Gastrocnemius medialis (tissue), 4 donors: Measurements from ENCODE around the gene APEH. TPM values are rescaled to one million over a fixed set of nuclear protein-coding genes. Genes with fewer than 3 reads are reported as not detected.

Experiments used
- ATAC-seq, 2 donors: fragments of 150-250 bp; one replicate each; pipeline ENCODE4 v1.9.1; 2016
- DNase-seq, 2 donors: peaks; one replicate each; pipeline ENCODE4 v3.0.0-alpha.2; 2019
- H3K27ac ChIP-seq, 4 donors: fragments of 200-600 bp; sonication (generic); 1 replicate in 1 of 4; 2 replicates in 3 of 4; pipeline ENCODE4 v1.5.1; 2016 to 2018; ENCODE audit warnings: mild to moderate bottlenecking in 2 of 4, moderate library complexity in 1 of 4
- H3K27me3 ChIP-seq, 3 donors: fragments of 200-600 bp; sonication (generic) in 2 of 3; 1 replicate in 1 of 3; 2 replicates in 2 of 3; pipeline versions ENCODE4 v1.5.1 to v1.6.0; 2016 to 2019; ENCODE audit warnings: mild to moderate bottlenecking in 1 of 3, moderate library complexity in 1 of 3
- H3K36me3 ChIP-seq, 2 donors: fragments of 200-600 bp; sonication (generic) in 1 of 2; one replicate each; pipeline ENCODE4 v1.5.1; 2017 to 2018
- H3K4me1 ChIP-seq, 2 donors: fragments of 200-600 bp; sonication (generic) in 1 of 2; one replicate each; pipeline ENCODE4 v1.5.1; 2016 to 2017; ENCODE audit warnings: mild to moderate bottlenecking in 2 of 2
- H3K4me3 ChIP-seq, 4 donors: fragments of 200-600 bp; sonication (generic) in 3 of 4; 1 replicate in 1 of 4; 2 replicates in 3 of 4; pipeline ENCODE4 v1.5.1; 2016 to 2019; ENCODE audit warnings: mild to moderate bottlenecking in 2 of 4
- H3K9me3 ChIP-seq, 3 donors: fragments of 200-600 bp; sonication (generic) in 2 of 3; 1 replicate in 1 of 3; 2 replicates in 2 of 3; pipeline ENCODE4 v1.5.1; 2016 to 2019
- CTCF ChIP-seq, 5 experiments: fragments of 450-650 bp in 3 of 5; fragments of 200-600 bp in 2 of 5; sonication (generic) in 2 of 5; IDR thresholded peaks in 4 of 5; conservative IDR thresholded peaks in 1 of 5; 1 replicate in 4 of 5; 2 replicates in 1 of 5; pipeline ENCODE4 v1.5.1; 2016 to 2019; ENCODE audit warnings: antibody characterized with exemption in 5 of 5, mild to moderate bottlenecking in 3 of 5, moderate library complexity in 3 of 5
- POLR2A ChIP-seq, 2 donors: fragments of 450-650 bp; IDR thresholded peaks; one replicate each; pipeline ENCODE4 v1.6.1; 2017; ENCODE audit warnings: antibody characterized with exemption in 2 of 2, mild to moderate bottlenecking in 2 of 2, moderate library complexity in 2 of 2
- in situ Hi-C, 4 donors: fragments of 200-750 bp; cut with MboI; loops; one replicate each; pipeline versions ENCODE4 v1.15.0 to v1.8.0; 2017; ENCODE audit warnings: low sequenced_read_pairs in 4 of 4
- intact Hi-C: fragments of 100-400 bp; cut with DNase I; formaldehyde crosslinking; loops from one replicate; pipeline ENCODE4 v1.15.1; 2023; ENCODE audit warnings: low total_unique reads
- total RNA-seq, 4 donors: library from RNA; depleted of rRNA; stranded (reverse); fragments of >200 nt; gene quantifications; one replicate each; pipeline versions ENCODE4 v1.1.0 to v1.2.3, GENCODE V29; 2016

Gene APEH
- total RNA-seq, 4 donors from 2014 or later = 103 to 140 (median 108) TPM

- Histone ChIP-seq H3K27me3 (no peaks in the 10 kb centered on the region), H3K36me3 (peaks cover 0 to 39% of the 10 kb centered on the region in 2 donors), H3K27ac (peak overlapping the region; percentile 88 to 100 (median 96)), H3K4me3 (peak overlapping the region; percentile 79 to 99 (median 92)), H3K4me1 (peaks cover 27 to 41% of the 10 kb centered on the region in 2 donors), H3K9me3 (no peaks in the 10 kb centered on the region)
- no peak for TF ChIP-seq POLR2A (IDR thresholded peaks at IDR 0.05)
- TF ChIP-seq CTCF (IDR thresholded peaks at IDR 0.05 in 4 of 5, conservative IDR thresholded peaks at IDR 0.05 in 1 of 5) = no peak
- in situ Hi-C loops = no loop called here
- ATAC-seq (no peak), DNase-seq (no peak)
- intact Hi-C loops = loop anchor here (2.0 kb wide), 1 partner anchor 80 kb away; the partner anchor contains the start of gene INKA1
These were observed 48.7 kb downstream of the APEH start for GRCh38 chr3:49722896-49723295.

GRCh38 chr3:49723296-49723627 is 49.1 kb downstream of the APEH start:
- Histone ChIP-seq H3K4me1 (peaks cover 27 to 41% of the 10 kb centered on the region in 2 donors), H3K36me3 (peaks cover 0 to 41% of the 10 kb centered on the region in 2 donors), H3K9me3 (no peaks in the 10 kb centered on the region), H3K27ac (peak overlapping the region; percentile 88 to 100 (median 96)), H3K27me3 (no peaks in the 10 kb centered on the region), H3K4me3 (peak overlapping the region; percentile 79 to 99 (median 92))
- ATAC-seq (peak; percentile 47 to 57), DNase-seq (peak; percentile 64 to 81)
- TF ChIP-seq POLR2A (IDR thresholded peaks at IDR 0.05) (no peak), CTCF (IDR thresholded peaks at IDR 0.05 in 4 of 5, conservative IDR thresholded peaks at IDR 0.05 in 1 of 5) (no peak)
- in situ Hi-C loops (no loop called here), intact Hi-C loops (loop anchor here (2.0 kb wide), 1 partner anchor 80 kb away; the partner anchor contains the start of gene INKA1)

- H3K36me3 ChIP-seq = peaks cover 0 to 41% of the 10 kb centered on the region in 2 donors
- intact Hi-C loops = loop anchor here (1.0 to 2.0 kb wide), 3 partner anchors 51 to 79 kb away; partner anchors contain the start of genes INKA1 and IP6K1
- peak; percentile 96 to 98 for DNase-seq
These were observed 49.7 kb downstream of the APEH start, which contains the start of gene GMPPB for GRCh38 chr3:49723628-49724551. Gene GMPPB (minus strand): TSS chr3:49723951. CDS start chr3:49723726, 225 bp downstream.

GRCh38 chr3:49724586-49724985 is 50.4 kb downstream of the APEH start:
- H3K27me3 ChIP-seq = no peaks in the 10 kb centered on the region
- TF ChIP-seq POLR2A (IDR thresholded peaks at IDR 0.05) (no peak), CTCF (IDR thresholded peaks at IDR 0.05 in 4 of 5, conservative IDR thresholded peaks at IDR 0.05 in 1 of 5) (no peak)
- peak overlapping the region; percentile 67 to 99 (median 84) for H3K4me3 ChIP-seq
- DNase-seq (peak in 1 of 2 donors; percentile 37), ATAC-seq (no peak)
- peaks cover 0 to 41% of the 10 kb centered on the region in 2 donors for H3K36me3 ChIP-seq
- H3K4me1 ChIP-seq = peaks cover 23 to 31% of the 10 kb centered on the region in 2 donors
- intact Hi-C loops (loop anchor here (1.0 to 2.0 kb wide), 2 partner anchors 51 to 62 kb away; partner anchors contain the start of gene IP6K1), in situ Hi-C loops (no loop called here)
- H3K9me3 ChIP-seq = no peaks in the 10 kb centered on the region
- peak overlapping the region; percentile 88 to 100 (median 96) for H3K27ac ChIP-seq

More at GRCh38 chr3:49723628-49724551, 49.7 kb downstream of the APEH start, which contains the start of gene GMPPB:
- in situ Hi-C loops = no loop called here
- Histone ChIP-seq H3K27me3 (no peaks in the 10 kb centered on the region), H3K9me3 (no peaks in the 10 kb centered on the region), H3K4me3 (peak within 1 kb of the TSS; percentile 79 to 99 (median 92)), H3K27ac (peak within 1 kb of the TSS; percentile 88 to 100 (median 96)), H3K4me1 (peaks cover 27 to 38% of the 10 kb centered on the region in 2 donors)
- ATAC-seq = peak; percentile 82
- TF ChIP-seq POLR2A (IDR thresholded peaks at IDR 0.05) (peak; percentile 78 to 83), CTCF (IDR thresholded peaks at IDR 0.05 in 4 of 5, conservative IDR thresholded peaks at IDR 0.05 in 1 of 5) (no peak)
